ENCODE data around the gene EID3. TPM values are rescaled to one million over a fixed set of nuclear protein-coding genes. Genes with fewer than 3 reads are reported as not detected.

The EID3 gene
- total and polyA plus RNA-seq, 9 of the 15 experiments (the other 6 are each of a cell fraction or from before 2014, with no cell fraction given) = 0.07 to 3.5 (median 0.42) TPM

DNA sequence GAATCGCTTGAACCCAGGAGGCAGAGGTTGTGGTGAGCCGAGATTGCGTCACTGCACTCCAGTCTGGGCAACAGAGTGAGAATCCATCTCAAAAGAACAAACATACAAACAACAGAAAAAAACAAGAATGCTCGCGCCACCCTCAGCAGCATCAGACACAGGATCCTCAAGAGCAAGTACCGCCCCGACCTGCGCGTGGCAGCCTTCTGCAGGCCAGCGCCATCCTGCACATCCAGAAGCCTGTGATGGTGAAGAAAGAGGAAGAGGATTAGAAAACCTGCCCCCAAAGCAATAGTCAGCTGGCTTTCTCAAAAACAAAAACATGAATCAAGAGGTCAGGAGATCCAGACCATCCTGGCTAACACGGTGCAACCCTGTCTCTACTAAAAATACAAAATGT is 30.0 kb upstream of the EID3 start:
- FAIRE-seq (no peak), ATAC-seq (no peak), DNase-seq (ENCODE audit: extremely low read depth in 1 of 4, low spot score in 3 of 4) (no peak)
- Histone ChIP-seq H3K4me3 (no peak overlapping the region), H3K36me3 (ENCODE audit: control insufficient read depth, insufficient read depth, low read length) (no peaks in the 10 kb centered on the region), H3K9me1 (ENCODE audit: control insufficient read depth, insufficient read depth, low read length) (no peaks in the 10 kb centered on the region), H3K27me3 (ENCODE audit: control insufficient read depth in 2 of 2, insufficient read depth in 2 of 2, low read length in 2 of 2) (no peaks in the 10 kb centered on the region), H3K79me2 (ENCODE audit: control insufficient read depth, insufficient read depth, low read length) (no peaks in the 10 kb centered on the region), H2AFZ (ENCODE audit: low read depth, low read length) (no peak overlapping the region), H4K20me1 (replicated peaks; ENCODE audit: control insufficient read depth, insufficient read depth, low read length) (no peaks in the 10 kb centered on the region), H3K9ac (ENCODE audit: insufficient read depth in 1 of 2, low read depth in 2 of 2, low read length in 2 of 2) (no peak overlapping the region), H3K4me1 (replicated peaks in 1 of 2; ENCODE audit: control insufficient read depth in 2 of 2, insufficient read depth in 2 of 2, low read length in 2 of 2) (no peaks in the 10 kb centered on the region; a peak in 1 of 5 replicates), H3K9me3 (replicated peaks; ENCODE audit: control insufficient read depth, insufficient read depth, low read depth, low read length) (no peaks in the 10 kb centered on the region), H3K27ac (ENCODE audit: extremely low read depth, low read depth, low read length) (no peak overlapping the region), H3K4me2 (ENCODE audit: insufficient read depth, low read length) (no peak overlapping the region)
- intact Hi-C loops (cut with micrococcal nuclease) = no loop called here
- TF ChIP-seq SPI1 (IDR thresholded peaks at IDR 0.05; ENCODE audit: borderline replicate concordance, low read depth, low read length) = peak; percentile 48; the same call in 1 of the 2 replicates
- TF ChIP-seq, protein P1, sequence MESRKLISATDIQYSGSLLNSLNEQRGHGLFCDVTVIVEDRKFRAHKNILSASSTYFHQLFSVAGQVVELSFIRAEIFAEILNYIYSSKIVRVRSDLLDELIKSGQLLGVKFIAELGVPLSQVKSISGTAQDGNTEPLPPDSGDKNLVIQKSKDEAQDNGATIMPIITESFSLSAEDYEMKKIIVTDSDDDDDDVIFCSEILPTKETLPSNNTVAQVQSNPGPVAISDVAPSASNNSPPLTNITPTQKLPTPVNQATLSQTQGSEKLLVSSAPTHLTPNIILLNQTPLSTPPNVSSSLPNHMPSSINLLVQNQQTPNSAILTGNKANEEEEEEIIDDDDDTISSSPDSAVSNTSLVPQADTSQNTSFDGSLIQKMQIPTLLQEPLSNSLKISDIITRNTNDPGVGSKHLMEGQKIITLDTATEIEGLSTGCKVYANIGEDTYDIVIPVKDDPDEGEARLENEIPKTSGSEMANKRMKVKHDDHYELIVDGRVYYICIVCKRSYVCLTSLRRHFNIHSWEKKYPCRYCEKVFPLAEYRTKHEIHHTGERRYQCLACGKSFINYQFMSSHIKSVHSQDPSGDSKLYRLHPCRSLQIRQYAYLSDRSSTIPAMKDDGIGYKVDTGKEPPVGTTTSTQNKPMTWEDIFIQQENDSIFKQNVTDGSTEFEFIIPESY (CRISPR knock-in tag; IDR thresholded peaks at IDR 0.05) = peak; percentile 89
- no peak for TF ChIP-seq GABPA (tag; conservative IDR thresholded peaks at IDR 0.05; ENCODE audit: low read depth)
- peak; percentile 61 for TF ChIP-seq CEBPB (tag; IDR thresholded peaks at IDR 0.05)
- ChIA-PET CTCF (ENCODE audit: low intra/inter-chr PET ratio) (no interaction called here), POLR2A (interaction anchor here (5.4 kb wide), 1 partner anchor 14 kb away, joined by 60 read pairs; no protein-coding TSS in a partner anchor)
- in situ Hi-C loops (cut with MboI) = no loop called here
- BruUV-seq (replicated peaks) = no TSS peak
- 85% methylated on average over 10 of the region's 11 CpGs for WGBS (ENCODE audit: insufficient coverage, low coverage, missing lambda C conversion rate)
